ENCODE measurements around the gene CTNNA3.

CTNNA3 gene

GRCh38 chr10:67011480-67011879 lies 684.5 kb downstream of the CTNNA3 start:
- no peak for DNase-seq (ENCODE audit: low read depth)
- Histone ChIP-seq H3K27me3 (replicated peaks; ENCODE audit: control insufficient read depth, insufficient read depth, low read length) (no peaks in the 10 kb centered on the region), H3K9me3 (ENCODE audit: control insufficient read depth, low read length) (no peaks in the 10 kb centered on the region), H3K9ac (ENCODE audit: low read length) (no peak overlapping the region), H3K4me1 (ENCODE audit: control insufficient read depth, insufficient read depth, low read length) (no peaks in the 10 kb centered on the region), H3K4me3 (ENCODE audit: low read length) (no peak overlapping the region), H3K36me3 (ENCODE audit: control insufficient read depth, insufficient read depth, low read length, severe bottlenecking) (no peaks in the 10 kb centered on the region)

GRCh38 chr10:67005981-67006380 lies 690.0 kb downstream of the CTNNA3 start:
- H3K9me3 ChIP-seq (ENCODE audit: control insufficient read depth, low read length): no peaks in the 10 kb centered on the region
- no peaks in the 10 kb centered on the region for H3K36me3 ChIP-seq (ENCODE audit: control insufficient read depth, insufficient read depth, low read length, severe bottlenecking)
- no peak overlapping the region for H3K4me3 ChIP-seq (ENCODE audit: low read length)
- no peaks in the 10 kb centered on the region for H3K4me1 ChIP-seq (ENCODE audit: control insufficient read depth, insufficient read depth, low read length)
- no peak for DNase-seq (ENCODE audit: low read depth)
- no peaks in the 10 kb centered on the region for H3K27me3 ChIP-seq (replicated peaks; ENCODE audit: control insufficient read depth, insufficient read depth, low read length)
- no peak overlapping the region for H3K9ac ChIP-seq (ENCODE audit: low read length)

GRCh38 chr10:67004690-67005089 lies 691.3 kb downstream of the CTNNA3 start:
- H3K9me3 ChIP-seq (ENCODE audit: control insufficient read depth, low read length): no peaks in the 10 kb centered on the region

GRCh38 chr10:66999762-67000545 lies 696.0 kb downstream of the CTNNA3 start:
- DNase-seq (ENCODE audit: low read depth): no peak
- Histone ChIP-seq H3K9ac (ENCODE audit: low read length) (no peak overlapping the region), H3K4me3 (ENCODE audit: low read length) (no peak overlapping the region), H3K9me3 (ENCODE audit: control insufficient read depth, low read length) (no peaks in the 10 kb centered on the region), H3K4me1 (ENCODE audit: control insufficient read depth, insufficient read depth, low read length) (no peaks in the 10 kb centered on the region), H3K27me3 (replicated peaks; ENCODE audit: control insufficient read depth, insufficient read depth, low read length) (no peaks in the 10 kb centered on the region), H3K36me3 (ENCODE audit: control insufficient read depth, insufficient read depth, low read length, severe bottlenecking) (no peaks in the 10 kb centered on the region)

More at GRCh38 chr10:67004690-67005089, 691.3 kb downstream of the CTNNA3 start:
- Histone ChIP-seq H3K9ac (ENCODE audit: low read length) (no peak overlapping the region), H3K27me3 (replicated peaks; ENCODE audit: control insufficient read depth, insufficient read depth, low read length) (no peaks in the 10 kb centered on the region), H3K4me3 (ENCODE audit: low read length) (no peak overlapping the region), H3K4me1 (ENCODE audit: control insufficient read depth, insufficient read depth, low read length) (no peaks in the 10 kb centered on the region), H3K36me3 (ENCODE audit: control insufficient read depth, insufficient read depth, low read length, severe bottlenecking) (no peaks in the 10 kb centered on the region)
- no peak for DNase-seq (ENCODE audit: low read depth)

GRCh38 chr10:66996996-66997395 lies 699.0 kb downstream of the CTNNA3 start:
- peak; percentile 25 for DNase-seq (ENCODE audit: low read depth)
- Histone ChIP-seq H3K9me3 (ENCODE audit: control insufficient read depth, low read length) (no peaks in the 10 kb centered on the region), H3K36me3 (ENCODE audit: control insufficient read depth, insufficient read depth, low read length, severe bottlenecking) (no peaks in the 10 kb centered on the region), H3K4me3 (ENCODE audit: low read length) (no peak overlapping the region), H3K9ac (ENCODE audit: low read length) (no peak overlapping the region), H3K27me3 (replicated peaks; ENCODE audit: control insufficient read depth, insufficient read depth, low read length) (peaks cover under 1% of the 10 kb centered on the region), H3K4me1 (ENCODE audit: control insufficient read depth, insufficient read depth, low read length) (no peaks in the 10 kb centered on the region)

GRCh38 chr10:66990143-66990830 lies 705.7 kb downstream of the CTNNA3 start:
- Histone ChIP-seq H3K9ac (ENCODE audit: low read length) (no peak overlapping the region), H3K9me3 (ENCODE audit: control insufficient read depth, low read length) (no peaks in the 10 kb centered on the region), H3K4me1 (ENCODE audit: control insufficient read depth, insufficient read depth, low read length) (no peaks in the 10 kb centered on the region), H3K36me3 (ENCODE audit: control insufficient read depth, insufficient read depth, low read length, severe bottlenecking) (no peaks in the 10 kb centered on the region), H3K4me3 (ENCODE audit: low read length) (no peak overlapping the region), H3K27me3 (replicated peaks; ENCODE audit: control insufficient read depth, insufficient read depth, low read length) (peaks cover 4% of the 10 kb centered on the region)
- DNase-seq (ENCODE audit: low read depth): no peak

- DNase-seq (ENCODE audit: low read depth): no peak
- Histone ChIP-seq H3K9ac (ENCODE audit: low read length) (no peak overlapping the region), H3K9me3 (ENCODE audit: control insufficient read depth, low read length) (no peaks in the 10 kb centered on the region), H3K4me3 (ENCODE audit: low read length) (no peak overlapping the region), H3K4me1 (ENCODE audit: control insufficient read depth, insufficient read depth, low read length) (no peaks in the 10 kb centered on the region), H3K36me3 (ENCODE audit: control insufficient read depth, insufficient read depth, low read length, severe bottlenecking) (no peaks in the 10 kb centered on the region), H3K27me3 (replicated peaks; ENCODE audit: control insufficient read depth, insufficient read depth, low read length) (no peaks in the 10 kb centered on the region)
These were observed 712.5 kb downstream of the CTNNA3 start for GRCh38 chr10:66983475-66983818.

GRCh38 chr10:66982792-66983474 lies 713.1 kb downstream of the CTNNA3 start:
- no peak overlapping the region for H3K4me3 ChIP-seq (ENCODE audit: low read length)
- no peaks in the 10 kb centered on the region for H3K9me3 ChIP-seq (ENCODE audit: control insufficient read depth, low read length)
- H3K9ac ChIP-seq (ENCODE audit: low read length): no peak overlapping the region
- no peaks in the 10 kb centered on the region for H3K4me1 ChIP-seq (ENCODE audit: control insufficient read depth, insufficient read depth, low read length)
- H3K27me3 ChIP-seq (replicated peaks; ENCODE audit: control insufficient read depth, insufficient read depth, low read length): no peaks in the 10 kb centered on the region
- no peaks in the 10 kb centered on the region for H3K36me3 ChIP-seq (ENCODE audit: control insufficient read depth, insufficient read depth, low read length, severe bottlenecking)
- DNase-seq (ENCODE audit: low read depth): no peak

- H3K4me1 ChIP-seq (ENCODE audit: control insufficient read depth, insufficient read depth, low read length): no peaks in the 10 kb centered on the region
- DNase-seq (ENCODE audit: low read depth): peak; percentile 13
- no peak overlapping the region for H3K4me3 ChIP-seq (ENCODE audit: low read length)
- H3K9me3 ChIP-seq (ENCODE audit: control insufficient read depth, low read length): no peaks in the 10 kb centered on the region
- H3K27me3 ChIP-seq (replicated peaks; ENCODE audit: control insufficient read depth, insufficient read depth, low read length): no peaks in the 10 kb centered on the region
- H3K9ac ChIP-seq (ENCODE audit: low read length): no peak overlapping the region
- no peaks in the 10 kb centered on the region for H3K36me3 ChIP-seq (ENCODE audit: control insufficient read depth, insufficient read depth, low read length, severe bottlenecking)
These were observed 714.0 kb downstream of the CTNNA3 start for GRCh38 chr10:66982053-66982420.

- Histone ChIP-seq H3K36me3 (ENCODE audit: control insufficient read depth, insufficient read depth, low read length, severe bottlenecking) (no peaks in the 10 kb centered on the region), H3K9me3 (ENCODE audit: control insufficient read depth, low read length) (no peaks in the 10 kb centered on the region), H3K9ac (ENCODE audit: low read length) (no peak overlapping the region), H3K4me1 (ENCODE audit: control insufficient read depth, insufficient read depth, low read length) (no peaks in the 10 kb centered on the region), H3K4me3 (ENCODE audit: low read length) (no peak overlapping the region), H3K27me3 (replicated peaks; ENCODE audit: control insufficient read depth, insufficient read depth, low read length) (no peaks in the 10 kb centered on the region)
- DNase-seq (ENCODE audit: low read depth): peak; percentile 11
These were observed 714.5 kb downstream of the CTNNA3 start for GRCh38 chr10:66981361-66982052.

GRCh38 chr10:66980246-66980815 lies 715.7 kb downstream of the CTNNA3 start:
- Histone ChIP-seq H3K4me3 (ENCODE audit: low read length) (no peak overlapping the region), H3K9ac (ENCODE audit: low read length) (no peak overlapping the region), H3K27me3 (replicated peaks; ENCODE audit: control insufficient read depth, insufficient read depth, low read length) (no peaks in the 10 kb centered on the region), H3K9me3 (ENCODE audit: control insufficient read depth, low read length) (no peaks in the 10 kb centered on the region), H3K4me1 (ENCODE audit: control insufficient read depth, insufficient read depth, low read length) (no peaks in the 10 kb centered on the region), H3K36me3 (ENCODE audit: control insufficient read depth, insufficient read depth, low read length, severe bottlenecking) (no peaks in the 10 kb centered on the region)
- no peak for DNase-seq (ENCODE audit: low read depth)
